HepG2 (cell line): Measurements from ENCODE around the gene KRTAP19-1.

Experiments used
- HCFC1 ChIP-seq: fragments of 150-350 bp; IDR thresholded peaks from 2 replicates; pipeline ENCODE4 v1.6.1; 2014; ENCODE audit warnings: low read depth, low read length
- ISX ChIP-seq: sonication (generic); formaldehyde crosslinking; conservative IDR thresholded peaks from 2 replicates; pipeline ENCODE4 v1.5.0; 2020; ENCODE audit warnings: missing genetic modification reagents
- ZFP62 ChIP-seq: sonication (generic); formaldehyde crosslinking; IDR thresholded peaks from 2 replicates; pipeline ENCODE4 v1.4.0; 2020; ENCODE audit warnings: missing genetic modification reagents
- ZNF510 ChIP-seq: sonication (generic); formaldehyde crosslinking; IDR thresholded peaks from 2 replicates; pipeline ENCODE4 v1.4.0; 2020; ENCODE audit warnings: low read depth, mild to moderate bottlenecking, missing genetic modification reagents
- ZSCAN20 ChIP-seq: sonication (generic); formaldehyde crosslinking; IDR thresholded peaks from 2 replicates; pipeline ENCODE4 v1.4.0; 2020; ENCODE audit warnings: missing genetic modification reagents, mild to moderate bottlenecking, borderline replicate concordance
- TF ChIP-seq, protein P1 (sequence below): sonication (generic); formaldehyde crosslinking; IDR thresholded peaks from 2 replicates; pipeline ENCODE4 v1.5.0; 2020; ENCODE audit warnings: mild to moderate bottlenecking, missing genetic modification reagents, moderate library complexity

DNA sequence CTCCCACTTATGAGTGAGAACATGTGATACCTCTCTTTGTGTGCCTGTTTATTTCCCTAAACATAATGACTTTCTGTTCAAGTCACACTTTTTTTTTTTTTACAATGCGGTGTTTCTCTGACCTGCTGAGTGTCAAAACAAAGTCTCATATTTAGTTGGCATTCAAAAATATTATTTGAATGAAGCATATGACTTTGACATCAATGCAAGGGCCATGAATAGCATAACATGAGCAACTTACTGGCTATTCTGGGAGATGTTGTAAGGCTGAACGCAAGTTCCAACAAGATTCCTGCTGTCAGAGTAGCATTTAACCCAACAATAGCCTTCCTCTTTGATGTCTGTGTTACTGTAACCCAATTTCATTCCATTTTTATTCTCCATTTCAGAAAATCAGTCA lies 2.0 kb upstream of the KRTAP19-1 start:
- TF ChIP-seq ZFP62 (CRISPR knock-in tag), result no peak
- no peak for TF ChIP-seq ZNF510 (CRISPR knock-in tag)
- TF ChIP-seq, protein P1, sequence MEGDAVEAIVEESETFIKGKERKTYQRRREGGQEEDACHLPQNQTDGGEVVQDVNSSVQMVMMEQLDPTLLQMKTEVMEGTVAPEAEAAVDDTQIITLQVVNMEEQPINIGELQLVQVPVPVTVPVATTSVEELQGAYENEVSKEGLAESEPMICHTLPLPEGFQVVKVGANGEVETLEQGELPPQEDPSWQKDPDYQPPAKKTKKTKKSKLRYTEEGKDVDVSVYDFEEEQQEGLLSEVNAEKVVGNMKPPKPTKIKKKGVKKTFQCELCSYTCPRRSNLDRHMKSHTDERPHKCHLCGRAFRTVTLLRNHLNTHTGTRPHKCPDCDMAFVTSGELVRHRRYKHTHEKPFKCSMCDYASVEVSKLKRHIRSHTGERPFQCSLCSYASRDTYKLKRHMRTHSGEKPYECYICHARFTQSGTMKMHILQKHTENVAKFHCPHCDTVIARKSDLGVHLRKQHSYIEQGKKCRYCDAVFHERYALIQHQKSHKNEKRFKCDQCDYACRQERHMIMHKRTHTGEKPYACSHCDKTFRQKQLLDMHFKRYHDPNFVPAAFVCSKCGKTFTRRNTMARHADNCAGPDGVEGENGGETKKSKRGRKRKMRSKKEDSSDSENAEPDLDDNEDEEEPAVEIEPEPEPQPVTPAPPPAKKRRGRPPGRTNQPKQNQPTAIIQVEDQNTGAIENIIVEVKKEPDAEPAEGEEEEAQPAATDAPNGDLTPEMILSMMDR (CRISPR knock-in tag), result no peak
- no peak for TF ChIP-seq HCFC1
- no peak for TF ChIP-seq ZSCAN20 (CRISPR knock-in tag)
- no peak for TF ChIP-seq ISX (CRISPR knock-in tag)
